SKM-1 (cell line): ENCODE results near the gene PAX1.

Source experiments
- DNase-seq: peaks from one replicate; lab custom pipeline; 2025; ENCODE audit not compliant: unreplicated experiment; lab: John Stamatoyannopoulos, UW

PAX1 gene

GRCh38 chr20:21705575-21706260, at the start of gene PAX1:
TSS of gene PAX1 (plus strand) at chr20:21705664. CDS start at chr20:21705713, 49 bp downstream.
- DNase-seq: no peak

- DNase-seq: no peak
These were observed 49.0 kb upstream of the PAX1 start for GRCh38 chr20:21656308-21657067.

DNA sequence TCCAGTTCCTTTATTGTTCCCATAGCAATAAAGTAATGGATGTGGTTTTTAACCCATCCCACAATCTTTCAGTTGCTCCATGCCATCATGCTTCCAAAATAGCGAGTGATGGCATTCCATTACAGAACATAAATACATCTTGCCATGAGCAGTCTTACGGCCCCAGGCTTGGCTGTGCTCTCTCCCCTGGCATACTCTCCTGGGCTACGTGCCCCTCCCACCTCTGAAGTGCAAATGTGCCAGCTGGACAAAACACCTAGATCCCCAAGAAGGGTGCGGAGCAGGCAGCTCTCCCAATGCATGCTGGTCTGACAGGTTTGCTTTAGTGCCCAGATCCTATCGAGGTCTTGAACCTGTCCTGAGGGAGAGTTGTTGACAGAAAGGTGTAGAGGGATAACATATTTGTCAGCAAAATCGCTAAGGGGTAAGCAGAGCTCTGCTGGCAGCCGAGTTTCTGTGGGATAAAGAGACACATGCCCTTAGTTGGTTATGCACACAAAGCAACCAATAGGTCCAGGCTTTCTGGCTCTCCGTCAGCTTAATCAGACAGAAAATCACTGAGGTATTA, 43.9 kb upstream of the PAX1 start:
- no peak for DNase-seq

DNA sequence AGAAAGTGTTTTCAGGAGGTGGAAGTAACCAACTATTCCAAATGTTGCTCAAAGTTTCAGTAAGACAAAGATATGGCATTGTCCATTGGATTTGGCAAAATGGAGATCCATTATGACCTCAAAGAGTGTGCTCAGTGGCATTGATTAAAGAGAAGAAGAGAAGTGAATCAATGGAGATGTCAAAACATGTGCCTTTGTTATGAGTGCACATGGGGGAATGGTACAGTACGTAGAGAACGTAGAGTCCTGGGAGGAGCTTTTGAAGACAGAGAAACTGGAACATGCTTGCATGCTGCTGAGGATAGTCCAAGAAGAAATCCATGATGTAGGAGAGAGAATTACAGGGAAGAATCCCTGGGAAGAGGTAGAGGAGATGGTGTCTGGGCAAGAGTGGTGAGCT, 42.0 kb upstream of the PAX1 start:
- DNase-seq: no peak

GRCh38 chr20:21665687-21666446, 39.6 kb upstream of the PAX1 start:
- DNase-seq: no peak

DNA sequence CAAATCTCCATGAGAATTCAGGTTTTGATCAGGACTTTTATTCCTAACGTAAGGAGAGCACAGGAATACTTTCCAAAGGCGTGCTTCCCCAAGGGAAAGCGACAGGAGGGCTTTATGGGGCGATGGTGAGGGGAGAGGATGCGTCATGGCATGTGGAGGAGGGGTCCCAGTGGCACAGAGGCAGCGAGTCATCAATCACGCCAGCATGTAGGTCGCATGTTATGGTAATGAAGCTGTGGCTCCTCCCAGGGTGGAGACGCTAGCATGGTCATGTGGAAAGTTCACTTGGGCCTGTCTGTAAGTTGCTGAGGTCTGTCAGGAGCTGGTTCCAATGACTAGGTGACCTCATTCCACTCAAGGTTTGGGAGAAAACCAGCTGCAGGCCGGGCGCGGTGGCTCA, 35.3 kb upstream of the PAX1 start:
- no peak for DNase-seq

DNA sequence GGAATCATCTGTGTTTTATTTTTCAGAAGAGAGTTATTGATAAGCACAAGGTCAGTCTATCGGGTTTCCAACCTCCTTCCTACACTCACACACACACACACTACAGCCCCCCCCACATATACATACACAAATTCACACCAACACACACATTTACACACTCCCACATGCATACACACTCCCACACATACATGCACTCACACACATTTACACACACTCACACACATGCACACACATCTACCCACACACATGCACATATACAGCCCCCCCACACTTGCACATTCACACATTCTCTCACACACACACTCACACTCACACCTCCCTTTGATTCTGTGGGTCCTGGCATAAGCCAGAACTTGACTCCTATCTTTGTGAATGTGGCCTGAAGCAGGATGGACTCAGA, 34.5 kb upstream of the PAX1 start:
- no peak for DNase-seq

- no peak for DNase-seq
These were observed 28.2 kb upstream of the PAX1 start for GRCh38 chr20:21677261-21677660.

GRCh38 chr20:21677781-21678180, 27.7 kb upstream of the PAX1 start:
- DNase-seq: no peak

DNA sequence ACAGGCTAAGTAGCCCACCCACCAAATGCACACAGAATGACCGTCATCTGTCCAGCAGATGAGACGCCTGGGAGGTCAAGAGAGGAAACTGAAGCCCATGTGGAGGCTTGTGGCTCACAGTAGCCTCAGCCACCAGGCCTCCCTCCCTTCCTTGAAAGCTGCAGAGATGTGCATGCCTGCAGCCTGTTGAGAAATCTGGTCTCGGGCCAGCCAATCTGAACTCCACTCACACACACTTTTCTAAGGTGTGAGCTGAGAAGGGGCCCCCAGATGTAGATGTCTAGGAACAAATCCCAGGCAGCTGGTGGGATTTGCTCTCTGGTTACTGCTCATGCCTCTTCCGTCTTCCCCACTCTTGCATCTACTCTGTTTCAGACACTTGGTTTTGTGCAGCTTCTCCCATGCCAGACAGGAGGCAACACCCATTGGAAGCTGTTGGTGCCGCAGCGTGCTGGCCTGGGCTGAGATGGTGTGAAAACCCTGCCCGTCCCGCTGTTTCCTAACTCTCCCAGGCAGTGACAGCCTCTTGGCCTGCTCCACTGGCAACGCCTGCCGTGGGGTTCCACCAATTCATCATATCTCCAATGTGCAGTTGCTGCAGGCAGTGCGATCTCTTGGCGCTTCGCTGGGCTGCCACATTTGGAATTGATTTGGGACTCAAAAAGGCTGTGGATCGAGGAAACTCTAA, 24.1 kb upstream of the PAX1 start:
- no peak for DNase-seq

GRCh38 chr20:21681922-21682318, 23.5 kb upstream of the PAX1 start:
- DNase-seq: no peak

- DNase-seq: no peak
These were observed 22.9 kb upstream of the PAX1 start for GRCh38 chr20:21682521-21682954.

- DNase-seq: no peak
These were observed 20.8 kb upstream of the PAX1 start for GRCh38 chr20:21684671-21685070.

DNA sequence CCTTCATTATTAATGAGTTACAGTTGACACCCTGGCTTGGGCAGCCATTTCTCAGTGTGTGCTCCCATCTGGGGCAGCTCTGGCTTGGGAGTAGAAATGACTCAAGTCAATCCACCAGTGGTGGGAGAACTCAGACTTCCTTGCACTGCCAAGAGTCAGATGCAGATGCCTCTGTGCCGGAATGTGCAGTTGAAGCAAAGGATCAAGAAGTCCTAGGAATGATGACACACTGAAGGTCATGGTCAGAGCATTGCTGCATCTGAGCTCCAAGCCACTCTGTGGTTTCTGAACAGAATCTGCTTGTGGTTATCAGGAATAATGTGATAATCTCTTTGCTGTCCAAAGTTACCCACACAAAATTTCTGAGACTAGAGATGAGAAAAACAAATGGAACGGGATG, 19.5 kb upstream of the PAX1 start:
- no peak for DNase-seq

DNA sequence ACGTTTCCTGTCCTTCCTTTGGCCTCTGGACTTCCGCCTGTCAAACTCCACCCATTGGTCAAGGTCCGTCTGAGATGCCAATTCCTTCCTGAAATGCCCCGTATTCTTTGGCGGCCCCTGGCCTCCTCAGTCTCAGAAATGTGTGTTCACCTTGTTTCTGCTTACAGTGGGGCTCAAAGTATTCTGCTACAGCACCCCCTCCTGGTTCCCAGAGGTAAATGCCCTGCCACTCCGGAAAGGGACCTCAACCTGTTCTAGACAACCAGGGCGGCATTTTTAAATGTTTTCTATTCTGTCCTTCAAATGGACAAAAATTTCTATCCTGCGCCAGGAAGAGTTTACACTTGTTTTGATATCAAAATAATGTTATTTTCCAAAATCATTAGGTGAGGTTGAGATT, 12.1 kb upstream of the PAX1 start:
- no peak for DNase-seq

GRCh38 chr20:21698494-21699215, 6.8 kb upstream of the PAX1 start:
- DNase-seq: no peak

GRCh38 chr20:21699216-21699508, 6.3 kb upstream of the PAX1 start:
- DNase-seq: no peak

DNA sequence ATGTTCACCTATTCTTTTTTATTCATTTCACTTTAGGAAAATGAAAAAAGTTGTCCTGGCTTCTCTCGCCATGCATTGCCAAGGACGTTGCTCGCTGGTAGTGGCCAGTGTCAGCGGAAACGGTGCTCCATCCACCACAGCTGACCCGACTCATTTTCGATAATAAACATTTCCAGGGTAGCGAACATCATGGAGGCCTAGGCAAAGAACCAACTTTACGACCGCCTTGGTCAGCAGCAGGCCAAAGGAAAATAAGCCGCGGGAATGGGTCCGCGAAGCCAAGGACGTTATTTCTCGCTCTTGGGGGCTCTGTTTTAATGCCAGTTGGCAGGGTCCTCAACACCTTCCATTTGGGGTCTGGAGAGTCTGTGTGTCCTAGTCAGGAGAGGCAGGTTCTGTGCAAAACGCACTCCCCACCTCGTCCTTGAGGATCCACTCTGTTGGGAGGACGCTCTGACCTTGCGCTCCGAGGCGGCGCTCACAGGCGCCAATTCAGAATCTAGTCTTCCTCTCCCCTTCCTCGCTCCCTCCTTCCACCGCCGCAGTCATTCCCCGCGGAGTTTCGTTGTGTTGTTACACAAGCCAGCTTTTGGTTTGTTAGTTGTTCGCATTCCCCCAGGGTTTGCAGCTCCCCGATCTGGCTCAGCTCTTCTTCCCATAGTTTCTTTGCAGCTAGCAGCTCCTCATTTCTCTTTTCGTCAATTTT, 4.1 kb upstream of the PAX1 start:
- DNase-seq: no peak

DNA sequence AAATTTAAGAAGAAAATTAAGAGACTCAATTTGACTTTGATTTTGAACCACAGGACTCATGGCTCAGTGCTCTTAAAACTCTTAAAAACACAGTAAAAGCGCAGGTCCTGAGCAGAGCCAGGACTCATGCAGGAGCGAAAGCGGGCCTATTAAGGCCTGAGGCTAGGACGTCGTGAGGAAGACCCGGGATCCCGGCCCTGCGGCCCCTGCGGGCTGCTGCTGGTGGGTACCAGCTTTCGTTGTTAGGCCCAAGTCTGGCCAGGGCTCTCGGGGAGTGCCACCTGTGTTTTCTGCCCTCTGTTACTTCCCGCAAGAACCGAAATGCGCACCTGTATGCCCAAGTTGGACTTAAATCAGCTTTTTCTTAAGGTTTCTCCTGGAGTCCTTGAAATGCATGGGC, 3.4 kb upstream of the PAX1 start:
- no peak for DNase-seq
